ENCODE results near the gene ADGRL2.

The ADGRL2 gene

GRCh38 chr1:81824759-81825158, 24.0 kb downstream of the ADGRL2 start:
- no peaks in the 10 kb centered on the region for H3K79me2 ChIP-seq (ENCODE audit: insufficient read depth, low read depth)
- H2AFZ ChIP-seq (ENCODE audit: low read depth) = no peak overlapping the region
- H3K4me2 ChIP-seq = no peak overlapping the region
- no peak overlapping the region for H3K9ac ChIP-seq
- no peaks in the 10 kb centered on the region for H3K4me1 ChIP-seq (ENCODE audit: low read depth, poor library complexity, severe bottlenecking)
- no peak overlapping the region for H3K27ac ChIP-seq
- H3K4me3 ChIP-seq (IDR thresholded peaks at IDR 0.05; ENCODE audit: insufficient read depth, low read depth, low read length) = no peak overlapping the region
- H4K20me1 ChIP-seq (ENCODE audit: insufficient read depth) = no peaks in the 10 kb centered on the region
- no peaks in the 10 kb centered on the region for H3K27me3 ChIP-seq (ENCODE audit: insufficient read depth, low read depth)
- no peaks in the 10 kb centered on the region for H3K36me3 ChIP-seq (ENCODE audit: insufficient read depth)
- TF ChIP-seq CTCF (conservative IDR thresholded peaks at IDR 0.05; ENCODE audit: low read depth, low read length) = no peak

GRCh38 chr1:81827942-81828341, 27.2 kb downstream of the ADGRL2 start:
- no peak for TF ChIP-seq CTCF (conservative IDR thresholded peaks at IDR 0.05; ENCODE audit: low read depth, low read length)
- no peaks in the 10 kb centered on the region for H3K4me1 ChIP-seq (ENCODE audit: low read depth, poor library complexity, severe bottlenecking)
- H3K4me2 ChIP-seq = no peak overlapping the region
- H3K27ac ChIP-seq = no peak overlapping the region
- no peak overlapping the region for H2AFZ ChIP-seq (ENCODE audit: low read depth)
- no peaks in the 10 kb centered on the region for H4K20me1 ChIP-seq (ENCODE audit: insufficient read depth)
- H3K27me3 ChIP-seq (ENCODE audit: insufficient read depth, low read depth) = no peaks in the 10 kb centered on the region
- no peaks in the 10 kb centered on the region for H3K36me3 ChIP-seq (ENCODE audit: insufficient read depth)
- no peak overlapping the region for H3K9ac ChIP-seq
- no peak overlapping the region for H3K4me3 ChIP-seq (IDR thresholded peaks at IDR 0.05; ENCODE audit: insufficient read depth, low read depth, low read length)
- no peaks in the 10 kb centered on the region for H3K79me2 ChIP-seq (ENCODE audit: insufficient read depth, low read depth)

GRCh38 chr1:81832573-81832972, 31.8 kb downstream of the ADGRL2 start:
- H3K36me3 ChIP-seq (ENCODE audit: insufficient read depth) = no peaks in the 10 kb centered on the region
- no peak overlapping the region for H3K27ac ChIP-seq
- no peaks in the 10 kb centered on the region for H3K79me2 ChIP-seq (ENCODE audit: insufficient read depth, low read depth)
- no peak overlapping the region for H3K4me2 ChIP-seq
- no peaks in the 10 kb centered on the region for H3K27me3 ChIP-seq (ENCODE audit: insufficient read depth, low read depth)
- H4K20me1 ChIP-seq (ENCODE audit: insufficient read depth) = no peaks in the 10 kb centered on the region
- H2AFZ ChIP-seq (ENCODE audit: low read depth) = no peak overlapping the region
- no peak overlapping the region for H3K4me3 ChIP-seq (IDR thresholded peaks at IDR 0.05; ENCODE audit: insufficient read depth, low read depth, low read length)
- no peak for TF ChIP-seq CTCF (conservative IDR thresholded peaks at IDR 0.05; ENCODE audit: low read depth, low read length)
- no peak overlapping the region for H3K9ac ChIP-seq
- no peaks in the 10 kb centered on the region for H3K4me1 ChIP-seq (ENCODE audit: low read depth, poor library complexity, severe bottlenecking)

GRCh38 chr1:81833722-81834121, 33.0 kb downstream of the ADGRL2 start:
- no peaks in the 10 kb centered on the region for H3K27me3 ChIP-seq (ENCODE audit: insufficient read depth, low read depth)
- no peak overlapping the region for H3K4me2 ChIP-seq
- H3K4me1 ChIP-seq (ENCODE audit: low read depth, poor library complexity, severe bottlenecking) = no peaks in the 10 kb centered on the region
- no peaks in the 10 kb centered on the region for H3K79me2 ChIP-seq (ENCODE audit: insufficient read depth, low read depth)
- H2AFZ ChIP-seq (ENCODE audit: low read depth) = no peak overlapping the region
- no peaks in the 10 kb centered on the region for H4K20me1 ChIP-seq (ENCODE audit: insufficient read depth)
- H3K9ac ChIP-seq = no peak overlapping the region
- H3K27ac ChIP-seq = no peak overlapping the region
- H3K4me3 ChIP-seq (IDR thresholded peaks at IDR 0.05; ENCODE audit: insufficient read depth, low read depth, low read length) = no peak overlapping the region
- TF ChIP-seq CTCF (conservative IDR thresholded peaks at IDR 0.05; ENCODE audit: low read depth, low read length) = no peak
- no peaks in the 10 kb centered on the region for H3K36me3 ChIP-seq (ENCODE audit: insufficient read depth)

GRCh38 chr1:81834268-81834667, 33.5 kb downstream of the ADGRL2 start:
- Histone ChIP-seq H3K27ac (no peak overlapping the region), H3K4me3 (IDR thresholded peaks at IDR 0.05; ENCODE audit: insufficient read depth, low read depth, low read length) (no peak overlapping the region), H3K79me2 (ENCODE audit: insufficient read depth, low read depth) (no peaks in the 10 kb centered on the region), H3K27me3 (ENCODE audit: insufficient read depth, low read depth) (no peaks in the 10 kb centered on the region), H3K36me3 (ENCODE audit: insufficient read depth) (no peaks in the 10 kb centered on the region), H2AFZ (ENCODE audit: low read depth) (no peak overlapping the region), H3K4me2 (no peak overlapping the region), H3K9ac (no peak overlapping the region), H3K4me1 (ENCODE audit: low read depth, poor library complexity, severe bottlenecking) (no peaks in the 10 kb centered on the region), H4K20me1 (ENCODE audit: insufficient read depth) (no peaks in the 10 kb centered on the region)
- no peak for TF ChIP-seq CTCF (conservative IDR thresholded peaks at IDR 0.05; ENCODE audit: low read depth, low read length)

All from KMS-11 (cell line).